ENCODE results near the gene MSRB1.
"Not testable (repeated sequence)": the region's sequence is repeated elsewhere in the genome, so short reads cannot be mapped to it uniquely, and the experiment has no call there.

Gene MSRB1

GRCh38 chr16:1978476-1979120, 35.6 kb upstream of the MSRB1 start:
- DNase-seq: no peak

DNA sequence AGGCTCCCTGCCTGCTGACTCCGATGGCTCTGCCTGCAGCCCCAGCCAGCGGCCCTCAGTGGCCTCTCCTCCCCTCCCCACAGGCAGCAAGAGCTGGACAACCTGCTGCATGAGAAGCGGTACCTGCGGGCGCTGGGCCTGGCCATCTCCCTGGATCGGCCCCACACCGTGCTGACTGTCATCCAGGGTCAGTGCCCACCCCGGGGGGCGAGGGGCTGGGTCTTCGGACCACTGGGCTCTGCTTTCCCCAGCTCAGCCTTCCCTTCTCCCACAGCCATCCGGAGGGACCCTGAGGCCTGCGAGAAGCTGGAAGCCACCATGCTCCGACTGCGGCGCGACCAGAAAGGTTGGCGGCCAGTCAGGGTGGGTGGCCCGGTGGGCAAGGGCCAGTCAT, 34.9 kb upstream of the MSRB1 start:
- DNase-seq: no peak

DNA sequence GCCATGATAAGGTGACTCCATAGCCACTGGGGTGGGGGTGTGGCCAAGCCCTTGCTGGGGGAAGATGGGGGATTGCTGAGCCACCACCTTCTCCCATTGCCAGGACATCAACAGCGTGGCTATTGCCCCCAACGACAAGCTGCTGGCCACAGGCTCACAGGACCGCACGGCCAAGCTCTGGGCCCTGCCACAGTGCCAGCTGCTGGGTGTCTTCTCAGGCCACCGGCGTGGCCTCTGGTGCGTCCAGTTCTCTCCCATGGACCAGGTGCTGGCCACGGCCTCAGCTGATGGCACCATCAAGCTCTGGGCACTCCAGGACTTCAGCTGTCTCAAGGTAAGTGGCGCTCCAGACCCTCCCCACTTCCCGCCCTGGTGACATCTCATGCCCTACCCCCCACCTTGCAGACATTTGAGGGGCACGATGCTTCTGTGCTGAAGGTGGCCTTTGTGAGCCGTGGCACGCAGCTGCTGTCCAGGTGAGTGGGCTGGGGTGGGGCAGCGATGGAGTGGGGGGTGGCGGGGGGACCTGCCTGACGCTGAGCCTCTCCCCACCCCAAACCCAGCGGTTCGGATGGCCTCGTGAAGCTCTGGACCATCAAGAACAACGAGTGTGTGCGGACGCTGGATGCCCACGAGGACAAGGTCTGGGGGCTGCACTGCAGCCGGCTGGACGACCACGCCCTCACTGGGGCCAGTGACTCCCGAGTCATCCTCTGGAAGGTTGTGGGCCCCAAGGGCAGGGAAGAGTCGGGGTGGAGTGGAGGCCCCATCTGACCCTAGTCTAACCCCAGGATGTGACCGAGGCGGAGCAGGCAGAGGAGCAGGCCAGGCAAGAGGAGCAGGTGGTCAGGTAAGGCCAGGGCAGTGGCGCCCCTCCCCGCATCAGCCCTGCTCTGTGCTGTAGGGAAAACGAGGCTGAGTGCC, 34.2 kb upstream of the MSRB1 start:
- DNase-seq: no peak

GRCh38 chr16:1976216-1976520, 33.2 kb upstream of the MSRB1 start:
- no peak for DNase-seq

DNA sequence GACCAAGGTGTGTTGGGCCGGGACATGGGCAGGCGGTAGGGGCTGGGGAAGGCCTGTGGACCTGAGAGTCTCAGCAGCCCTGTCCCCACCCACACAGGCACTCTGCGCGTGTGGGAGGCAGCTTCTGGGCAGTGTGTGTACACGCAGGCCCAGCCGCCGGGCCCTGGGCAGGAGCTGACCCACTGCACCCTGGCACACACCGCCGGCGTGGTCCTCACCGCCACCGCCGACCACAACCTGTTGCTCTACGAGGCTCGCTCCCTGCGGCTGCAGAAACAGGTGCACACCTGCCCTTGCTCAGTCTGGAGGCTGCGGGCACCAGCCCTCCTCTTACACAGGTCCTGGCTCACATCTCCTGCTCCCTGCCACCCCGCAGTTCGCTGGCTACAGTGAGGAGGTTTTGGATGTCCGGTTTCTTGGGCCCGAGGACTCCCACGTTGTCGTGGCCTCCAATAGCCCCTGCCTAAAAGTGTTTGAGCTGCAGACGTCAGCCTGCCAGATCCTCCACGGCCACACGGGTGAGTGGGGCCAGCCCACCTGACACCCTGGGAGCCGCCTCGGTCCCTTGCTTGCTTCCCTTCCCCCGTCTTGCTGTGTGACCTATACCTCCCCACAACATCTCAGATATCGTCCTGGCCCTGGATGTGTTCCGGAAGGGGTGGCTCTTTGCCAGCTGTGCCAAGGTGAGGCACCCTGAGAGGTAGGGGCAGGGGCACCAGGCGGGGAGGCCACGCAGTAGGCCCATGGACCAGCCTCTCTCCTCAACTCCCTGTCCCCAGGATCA, 32.6 kb upstream of the MSRB1 start:
- no peak for DNase-seq

- no peak for DNase-seq
These were observed 31.4 kb upstream of the MSRB1 start for GRCh38 chr16:1974157-1975070.

DNA sequence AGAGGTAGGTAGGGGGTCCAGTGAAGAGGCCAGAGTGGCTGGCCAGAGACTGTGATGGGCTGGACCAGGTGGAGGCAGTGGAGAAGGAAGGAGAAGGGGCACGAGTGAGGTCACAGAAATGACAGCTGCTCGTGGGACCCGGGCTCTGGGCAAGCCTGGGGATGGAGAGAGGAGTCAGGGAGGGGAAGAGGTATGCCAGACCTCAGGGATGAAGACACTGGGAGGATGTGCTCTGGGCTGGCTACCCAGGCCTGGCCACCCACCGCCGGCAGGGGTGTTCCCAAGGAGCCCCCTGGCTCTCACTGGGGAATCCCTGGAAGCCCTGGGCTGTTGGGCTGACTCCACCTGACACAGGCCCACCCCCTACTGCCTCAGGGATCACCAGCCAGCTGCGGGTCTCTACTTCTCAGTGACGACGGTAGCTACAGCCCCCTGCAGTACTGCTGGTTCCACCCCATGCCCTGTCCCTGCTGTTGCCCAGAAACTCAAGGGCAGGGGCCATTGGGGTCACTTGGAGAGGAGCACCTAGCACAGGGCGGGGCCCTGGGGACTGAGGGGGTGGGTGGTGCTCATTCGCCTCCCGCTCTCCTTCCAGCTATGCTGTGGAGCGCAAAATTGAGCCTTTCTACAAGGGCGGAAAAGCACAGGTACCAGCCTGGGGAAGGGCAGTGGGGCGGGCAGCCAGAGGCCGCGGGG, 30.6 kb upstream of the MSRB1 start:
- no peak for DNase-seq

DNA sequence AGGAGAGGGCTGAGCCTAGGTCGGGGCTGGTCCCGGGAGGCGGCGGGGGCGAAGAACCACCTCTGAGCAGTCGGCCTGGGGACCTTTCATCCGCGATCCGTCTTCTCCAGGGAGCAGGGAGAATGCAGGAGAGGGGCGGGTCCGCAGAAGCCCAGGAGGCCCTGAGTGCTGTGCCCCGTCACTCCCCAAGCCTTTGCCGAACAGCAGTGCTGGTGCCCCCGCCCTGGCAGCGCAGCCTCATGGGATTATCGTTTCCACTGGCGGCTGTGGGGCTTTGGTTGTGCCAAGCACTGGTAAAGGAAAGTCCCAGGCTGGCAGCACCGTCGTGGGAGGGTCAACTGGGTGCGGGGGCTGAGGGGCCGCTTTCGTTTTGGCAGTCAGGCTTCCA, 29.5 kb upstream of the MSRB1 start:
- DNase-seq: no peak

DNA sequence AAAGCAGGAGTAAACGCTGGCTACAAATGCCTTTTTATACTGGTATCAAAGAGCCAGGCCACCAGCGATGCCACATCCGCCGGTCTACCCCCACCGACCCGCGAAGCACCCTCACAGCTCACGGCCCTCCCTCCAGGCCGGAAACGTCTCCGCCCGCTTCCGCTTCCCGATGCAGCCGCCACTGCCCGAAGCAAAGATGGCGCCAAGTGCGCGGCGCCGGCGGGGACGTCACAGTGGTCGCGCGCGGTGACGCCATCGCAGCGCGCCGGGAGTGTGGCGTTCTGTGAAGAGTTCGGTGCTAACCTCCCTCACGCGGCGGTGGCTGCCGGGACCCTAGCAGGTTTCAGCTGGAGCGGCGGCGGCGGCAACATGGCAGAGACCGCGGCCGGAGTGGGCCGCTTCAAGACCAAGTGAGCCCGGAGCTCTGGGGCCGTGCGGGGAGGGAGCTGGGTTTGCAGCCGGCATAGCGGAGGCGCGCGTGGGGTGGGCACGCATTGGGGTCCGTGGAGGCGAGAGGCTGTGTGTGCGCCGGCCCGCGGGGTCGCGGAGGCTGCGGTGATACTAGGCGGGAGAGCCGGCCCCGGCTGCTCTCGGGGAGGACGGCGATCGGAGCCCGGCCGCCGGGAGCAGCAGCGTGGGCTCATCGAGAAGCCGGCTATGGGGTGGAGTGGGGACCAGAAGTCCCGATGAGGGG, 28.9 kb upstream of the MSRB1 start, which contains the start of gene TBL3:
Gene TBL3, plus strand, starts transcription at position 258 of the 694 bp plus-strand sequence. Its CDS starts 112 bp downstream, at position 370.
- peak; percentile 95 for DNase-seq

DNA sequence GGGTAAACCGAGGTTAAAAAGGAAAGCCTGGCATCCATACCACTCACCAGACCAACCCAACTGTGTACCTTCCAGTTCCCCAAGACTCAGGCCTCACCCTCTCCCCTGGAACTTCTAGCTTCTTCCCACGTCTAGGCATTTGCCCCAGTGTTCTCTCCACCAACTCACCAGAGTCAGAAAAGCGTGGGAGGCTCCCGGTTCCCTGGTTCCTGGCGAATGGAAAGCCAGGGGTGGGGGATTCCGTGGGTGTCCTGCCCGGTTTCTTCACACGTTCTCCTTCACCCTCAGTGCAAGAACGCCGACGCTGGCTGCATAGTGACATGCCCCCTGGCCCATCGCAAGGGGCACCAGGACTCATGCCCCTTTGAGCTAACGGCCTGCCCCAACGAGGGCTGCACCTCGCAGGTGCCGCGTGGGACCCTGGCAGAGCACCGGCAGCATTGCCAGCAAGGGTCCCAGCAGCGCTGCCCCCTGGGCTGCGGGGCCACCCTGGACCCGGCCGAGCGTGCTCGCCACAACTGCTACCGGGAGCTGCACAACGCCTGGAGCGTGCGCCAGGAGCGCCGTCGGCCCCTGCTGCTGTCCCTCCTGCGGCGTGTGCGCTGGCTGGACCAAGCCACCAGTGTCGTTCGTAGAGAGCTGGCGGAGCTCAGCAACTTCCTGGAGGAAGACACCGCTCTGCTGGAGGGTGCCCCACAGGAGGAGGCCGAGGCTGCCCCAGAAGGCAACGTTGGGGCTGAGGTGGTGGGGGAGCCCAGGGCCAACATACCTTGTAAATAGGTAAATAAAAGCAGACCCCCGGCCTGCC, 25.4 kb upstream of the MSRB1 start:
- no peak for DNase-seq

- no peak for DNase-seq
These were observed 23.5 kb upstream of the MSRB1 start, which contains the start of gene RNF151 for GRCh38 chr16:1966460-1966859. Gene RNF151 (plus strand): TSS chr16:1966856. CDS start chr16:1966882, 26 bp downstream.

DNA sequence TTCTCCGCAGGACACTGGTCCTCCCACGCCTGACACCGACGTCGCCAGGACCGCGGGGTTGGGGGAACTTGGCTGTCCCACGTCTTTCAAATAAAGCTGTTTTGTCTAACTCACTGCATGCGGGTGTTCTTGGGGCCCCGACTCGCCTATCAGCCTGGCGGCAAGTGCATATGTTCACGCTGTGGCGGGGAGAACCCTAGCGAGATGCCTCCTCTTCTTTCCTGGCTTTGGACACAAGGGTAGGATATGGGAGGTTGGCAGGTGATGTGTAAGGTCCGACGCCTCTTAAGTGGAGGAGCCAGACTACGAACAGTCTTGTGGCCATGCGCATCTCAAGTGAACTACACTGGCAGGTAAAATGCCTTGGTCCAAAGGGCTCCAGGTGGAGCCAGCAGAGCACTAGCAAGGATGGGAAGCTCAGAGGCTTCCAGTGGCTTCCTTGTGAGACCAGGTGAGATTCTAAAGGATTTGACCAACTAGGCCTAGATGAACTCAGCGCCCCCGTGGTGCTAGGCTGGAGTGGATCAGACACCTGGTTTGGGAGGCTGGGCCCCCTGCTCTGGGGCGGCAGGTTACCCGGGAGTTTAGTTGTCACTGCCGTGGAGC, 22.5 kb upstream of the MSRB1 start:
- DNase-seq: no peak

GRCh38 chr16:1964506-1965395, 21.8 kb upstream of the MSRB1 start, which contains the start of gene RPS2:
Gene RPS2 (minus strand): TSS chr16:1964826. CDS start chr16:1964625, 201 bp downstream.
- peak; percentile 96 to 97 for DNase-seq

- DNase-seq: peak; percentile 33 to 45
These were observed 21.0 kb upstream of the MSRB1 start for GRCh38 chr16:1963806-1964505.

DNA sequence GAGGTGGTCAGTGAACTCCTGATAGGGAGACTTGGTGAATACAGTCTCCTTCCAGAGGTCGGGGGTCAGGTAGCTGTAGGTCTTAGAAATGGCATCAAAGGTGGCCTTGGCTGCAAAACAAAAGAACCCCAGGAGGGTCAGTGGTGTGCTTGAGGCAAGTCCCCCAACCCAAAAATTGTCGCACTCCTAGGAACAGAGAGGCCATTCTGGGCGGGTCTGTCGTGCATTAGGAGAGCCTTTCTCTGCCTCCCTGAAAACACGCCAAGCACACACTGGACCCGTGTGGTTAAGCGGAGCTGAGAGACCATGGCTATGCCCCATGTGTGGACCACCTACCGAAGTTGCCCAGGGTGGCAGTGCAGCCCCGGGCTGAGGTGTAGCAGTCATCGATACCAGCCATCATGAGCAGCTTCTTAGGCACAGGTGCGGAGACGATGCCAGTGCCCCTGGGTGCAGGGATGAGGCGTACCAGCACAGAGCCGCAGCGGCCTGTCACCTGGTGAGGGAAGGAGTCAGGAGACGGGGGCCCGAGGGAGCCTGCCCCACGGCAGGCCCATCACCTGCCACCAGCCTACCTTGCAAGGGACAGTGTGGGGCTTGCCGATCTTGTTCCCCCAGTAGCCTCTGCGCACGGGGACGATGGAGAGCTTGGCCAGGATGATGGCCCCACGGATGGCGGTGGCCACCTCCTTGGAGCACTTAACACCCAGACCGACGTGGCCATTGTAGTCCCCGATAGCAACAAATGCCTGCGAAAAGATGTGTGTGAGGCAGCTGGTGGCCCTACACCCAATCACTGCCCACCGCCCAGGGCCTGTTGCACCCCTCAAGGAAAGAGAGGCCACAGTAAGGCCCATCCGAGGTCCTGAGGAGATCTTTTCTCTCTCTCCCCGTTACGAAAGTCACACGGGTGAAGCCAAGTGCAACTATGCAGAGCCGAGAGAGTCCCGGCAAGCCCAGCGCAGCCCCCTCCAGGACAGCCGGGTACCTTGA, 19.5 kb upstream of the MSRB1 start:
- DNase-seq: not testable (repeated sequence)

GRCh38 chr16:1961651-1962067, 18.7 kb upstream of the MSRB1 start:
- no peak for DNase-seq

Data from stimulated activated CD4-positive, alpha-beta T cell treated with anti-CD3 and anti-CD28 coated beads, Interleukin-4, amount 100 ng/mL, for 4 hours (primary cell).